ENCODE measurements around the gene MAN2B2.

MAN2B2 gene

GRCh38 chr4:6535329-6535692, 39.7 kb upstream of the MAN2B2 start:
- FAIRE-seq (no peak), DNase-seq (ENCODE audit: insufficient read length, low spot score) (no peak)
- no peak for TF ChIP-seq CTCF (IDR thresholded peaks at IDR 0.05; ENCODE audit: insufficient read depth, missing control alignments)

GRCh38 chr4:6535706-6536105, 39.3 kb upstream of the MAN2B2 start:
- TF ChIP-seq CTCF (IDR thresholded peaks at IDR 0.05; ENCODE audit: insufficient read depth, missing control alignments): no peak
- no peak for FAIRE-seq
- DNase-seq (ENCODE audit: insufficient read length, low spot score): no peak

GRCh38 chr4:6538111-6538510, 36.9 kb upstream of the MAN2B2 start:
- DNase-seq (ENCODE audit: insufficient read length, low spot score) (no peak), FAIRE-seq (no peak)
- no peak for TF ChIP-seq CTCF (IDR thresholded peaks at IDR 0.05; ENCODE audit: insufficient read depth, missing control alignments)

GRCh38 chr4:6538575-6538974, 36.4 kb upstream of the MAN2B2 start:
- TF ChIP-seq CTCF (IDR thresholded peaks at IDR 0.05; ENCODE audit: insufficient read depth, missing control alignments): no peak
- FAIRE-seq (no peak), DNase-seq (ENCODE audit: insufficient read length, low spot score) (no peak)

GRCh38 chr4:6539009-6539764, 35.8 kb upstream of the MAN2B2 start:
- no peak for TF ChIP-seq CTCF (IDR thresholded peaks at IDR 0.05; ENCODE audit: insufficient read depth, missing control alignments)
- no peak for DNase-seq (ENCODE audit: insufficient read length, low spot score)
- FAIRE-seq: no peak

- DNase-seq (ENCODE audit: insufficient read length, low spot score): no peak
- no peak for TF ChIP-seq CTCF (IDR thresholded peaks at IDR 0.05; ENCODE audit: insufficient read depth, missing control alignments)
- no peak for FAIRE-seq
These were observed 34.1 kb upstream of the MAN2B2 start for GRCh38 chr4:6540879-6541278.

GRCh38 chr4:6541789-6542188, 33.2 kb upstream of the MAN2B2 start:
- FAIRE-seq: no peak

More at GRCh38 chr4:6541789-6542188, 33.2 kb upstream of the MAN2B2 start:
- DNase-seq (ENCODE audit: insufficient read length, low spot score): no peak
- TF ChIP-seq CTCF (IDR thresholded peaks at IDR 0.05; ENCODE audit: insufficient read depth, missing control alignments): no peak
